SK-N-SH (cell line): ENCODE data around the gene CRB1.

Experiments used
- EZH2phosphoT487 ChIP-seq: fragments of 200-600 bp; sonication (generic); IDR thresholded peaks from 2 replicates; pipeline ENCODE4 v1.6.1; 2017; ENCODE audit warnings: low read depth, mixed run types, mild to moderate bottlenecking, antibody characterized with exemption, moderate library complexity, borderline replicate concordance
- FOXJ3 ChIP-seq: sonication (generic); formaldehyde crosslinking; IDR thresholded peaks from 2 replicates; pipeline ENCODE4 v1.5.1; 2020; ENCODE audit warnings: mild to moderate bottlenecking, missing genetic modification reagents
- SIN3A ChIP-seq: IDR thresholded peaks from 2 replicates; pipeline ENCODE4 v1.6.1; 2012; ENCODE audit warnings: low read depth, mild to moderate bottlenecking, low read length, moderate library complexity, borderline replicate concordance
- TAF1 ChIP-seq: IDR thresholded peaks from 2 replicates; pipeline ENCODE4 v1.6.1; 2012; ENCODE audit warnings: low read depth, mild to moderate bottlenecking, low read length, moderate library complexity, borderline replicate concordance
- TF ChIP-seq, protein P1 (sequence below): IDR thresholded peaks from 2 replicates; pipeline ENCODE4 v1.4.0; 2012; ENCODE audit warnings: low read depth
- TF ChIP-seq, protein P2 (sequence below): IDR thresholded peaks from 2 replicates; pipeline ENCODE4 v1.6.1; 2012; ENCODE audit warnings: mild to moderate bottlenecking, low read depth, low read length, moderate library complexity

DNA sequence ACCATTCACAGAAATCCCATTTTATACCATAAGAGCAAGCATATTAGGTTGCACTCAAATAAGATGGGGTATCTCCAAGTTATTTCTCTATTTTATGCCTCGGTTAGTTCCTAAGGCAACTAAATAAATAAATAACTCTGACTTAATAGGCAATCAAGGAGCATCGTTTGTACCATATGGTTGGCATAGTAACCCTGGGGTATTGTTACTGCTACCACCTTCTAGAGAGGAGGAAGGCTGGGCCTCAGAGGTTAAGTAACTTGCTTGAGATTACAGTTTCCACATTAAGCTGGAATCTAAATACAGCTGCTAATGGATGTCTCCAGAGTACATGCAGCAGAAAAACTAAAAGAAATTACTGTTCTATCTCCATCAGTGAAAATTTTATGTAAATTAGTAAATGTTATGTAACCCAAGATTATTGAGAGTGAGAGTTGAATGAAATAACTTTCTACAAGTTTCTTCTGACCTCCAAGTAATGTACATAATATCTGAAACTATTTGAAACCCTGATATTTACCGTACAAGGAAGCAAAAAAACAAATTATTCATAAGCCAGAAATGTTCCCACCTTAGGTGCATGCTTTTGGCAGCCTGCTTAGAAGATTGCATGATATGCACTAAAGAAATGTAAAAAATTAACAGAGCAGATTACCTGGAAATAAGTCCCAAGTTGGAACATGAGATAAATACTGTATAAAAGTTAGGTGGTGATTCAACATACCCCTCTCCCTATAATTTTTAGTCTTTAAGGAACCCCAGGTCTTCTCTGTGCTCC lies 127.0 kb downstream of the CRB1 start:
- TF ChIP-seq EZH2phosphoT487 (no peak), FOXJ3 (CRISPR knock-in tag) (no peak), TAF1 (no peak), SIN3A (no peak)
- TF ChIP-seq, protein P1, sequence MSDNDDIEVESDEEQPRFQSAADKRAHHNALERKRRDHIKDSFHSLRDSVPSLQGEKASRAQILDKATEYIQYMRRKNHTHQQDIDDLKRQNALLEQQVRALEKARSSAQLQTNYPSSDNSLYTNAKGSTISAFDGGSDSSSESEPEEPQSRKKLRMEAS = no peak
- TF ChIP-seq, protein P2, sequence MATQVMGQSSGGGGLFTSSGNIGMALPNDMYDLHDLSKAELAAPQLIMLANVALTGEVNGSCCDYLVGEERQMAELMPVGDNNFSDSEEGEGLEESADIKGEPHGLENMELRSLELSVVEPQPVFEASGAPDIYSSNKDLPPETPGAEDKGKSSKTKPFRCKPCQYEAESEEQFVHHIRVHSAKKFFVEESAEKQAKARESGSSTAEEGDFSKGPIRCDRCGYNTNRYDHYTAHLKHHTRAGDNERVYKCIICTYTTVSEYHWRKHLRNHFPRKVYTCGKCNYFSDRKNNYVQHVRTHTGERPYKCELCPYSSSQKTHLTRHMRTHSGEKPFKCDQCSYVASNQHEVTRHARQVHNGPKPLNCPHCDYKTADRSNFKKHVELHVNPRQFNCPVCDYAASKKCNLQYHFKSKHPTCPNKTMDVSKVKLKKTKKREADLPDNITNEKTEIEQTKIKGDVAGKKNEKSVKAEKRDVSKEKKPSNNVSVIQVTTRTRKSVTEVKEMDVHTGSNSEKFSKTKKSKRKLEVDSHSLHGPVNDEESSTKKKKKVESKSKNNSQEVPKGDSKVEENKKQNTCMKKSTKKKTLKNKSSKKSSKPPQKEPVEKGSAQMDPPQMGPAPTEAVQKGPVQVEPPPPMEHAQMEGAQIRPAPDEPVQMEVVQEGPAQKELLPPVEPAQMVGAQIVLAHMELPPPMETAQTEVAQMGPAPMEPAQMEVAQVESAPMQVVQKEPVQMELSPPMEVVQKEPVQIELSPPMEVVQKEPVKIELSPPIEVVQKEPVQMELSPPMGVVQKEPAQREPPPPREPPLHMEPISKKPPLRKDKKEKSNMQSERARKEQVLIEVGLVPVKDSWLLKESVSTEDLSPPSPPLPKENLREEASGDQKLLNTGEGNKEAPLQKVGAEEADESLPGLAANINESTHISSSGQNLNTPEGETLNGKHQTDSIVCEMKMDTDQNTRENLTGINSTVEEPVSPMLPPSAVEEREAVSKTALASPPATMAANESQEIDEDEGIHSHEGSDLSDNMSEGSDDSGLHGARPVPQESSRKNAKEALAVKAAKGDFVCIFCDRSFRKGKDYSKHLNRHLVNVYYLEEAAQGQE = no peak
